Measurements from ENCODE around the gene LRRC71.

Gene LRRC71

GRCh38 chr1:156897078-156897825 lies 23.2 kb upstream of the LRRC71 start:
- TF ChIP-seq MAX (IDR thresholded peaks at IDR 0.05; ENCODE audit: low read depth, low read length), result no peak
- no peak for TF ChIP-seq CTCF (IDR thresholded peaks at IDR 0.05; ENCODE audit: low read depth, low read length)
- no peak for TF ChIP-seq POLR2A (IDR thresholded peaks at IDR 0.05; ENCODE audit: extremely low read depth, insufficient read length)
- no peak for TF ChIP-seq MYC (IDR thresholded peaks at IDR 0.05; ENCODE audit: low read depth, low read length)
- DNase-seq (ENCODE audit: low read depth), result peak; percentile 74
- no peak overlapping the region for H3K4me3 ChIP-seq (ENCODE audit: low read depth, low read length)

- DNase-seq (ENCODE audit: low read depth), result peak; percentile 64
- no peak overlapping the region for H3K4me3 ChIP-seq (ENCODE audit: low read depth, low read length)
- TF ChIP-seq MAX (IDR thresholded peaks at IDR 0.05; ENCODE audit: low read depth, low read length), result no peak
- no peak for TF ChIP-seq MYC (IDR thresholded peaks at IDR 0.05; ENCODE audit: low read depth, low read length)
- no peak for TF ChIP-seq POLR2A (IDR thresholded peaks at IDR 0.05; ENCODE audit: extremely low read depth, insufficient read length)
- no peak for TF ChIP-seq CTCF (IDR thresholded peaks at IDR 0.05; ENCODE audit: low read depth, low read length)
Measured at GRCh38 chr1:156898161-156898566, 22.3 kb upstream of the LRRC71 start.

- DNase-seq (ENCODE audit: low read depth), result no peak
- TF ChIP-seq MYC (IDR thresholded peaks at IDR 0.05; ENCODE audit: low read depth, low read length) (no peak), MAX (IDR thresholded peaks at IDR 0.05; ENCODE audit: low read depth, low read length) (no peak), POLR2A (IDR thresholded peaks at IDR 0.05; ENCODE audit: extremely low read depth, insufficient read length) (no peak), CTCF (IDR thresholded peaks at IDR 0.05; ENCODE audit: low read depth, low read length) (no peak)
- H3K4me3 ChIP-seq (ENCODE audit: low read depth, low read length), result no peak overlapping the region
Measured at GRCh38 chr1:156898971-156899664, 21.3 kb upstream of the LRRC71 start.

- DNase-seq (ENCODE audit: low read depth), result no peak
- H3K4me3 ChIP-seq (ENCODE audit: low read depth, low read length), result no peak overlapping the region
- TF ChIP-seq POLR2A (IDR thresholded peaks at IDR 0.05; ENCODE audit: extremely low read depth, insufficient read length) (no peak), CTCF (IDR thresholded peaks at IDR 0.05; ENCODE audit: low read depth, low read length) (no peak), MYC (IDR thresholded peaks at IDR 0.05; ENCODE audit: low read depth, low read length) (no peak), MAX (IDR thresholded peaks at IDR 0.05; ENCODE audit: low read depth, low read length) (no peak)
Measured at GRCh38 chr1:156899956-156900718, 20.3 kb upstream of the LRRC71 start.

GRCh38 chr1:156900896-156901589 lies 19.4 kb upstream of the LRRC71 start:
- TF ChIP-seq MAX (IDR thresholded peaks at IDR 0.05; ENCODE audit: low read depth, low read length), result no peak
- no peak for TF ChIP-seq POLR2A (IDR thresholded peaks at IDR 0.05; ENCODE audit: extremely low read depth, insufficient read length)
- TF ChIP-seq MYC (IDR thresholded peaks at IDR 0.05; ENCODE audit: low read depth, low read length), result no peak
- TF ChIP-seq CTCF (IDR thresholded peaks at IDR 0.05; ENCODE audit: low read depth, low read length), result no peak
- no peak overlapping the region for H3K4me3 ChIP-seq (ENCODE audit: low read depth, low read length)
- DNase-seq (ENCODE audit: low read depth), result no peak
